CD14-positive monocyte (primary cell): ENCODE data around the gene ZNF592. TPM values are rescaled to one million over a fixed set of nuclear protein-coding genes. Genes with fewer than 3 reads are reported as not detected.

Experiments used
- DNase-seq, 3 donors: peaks; one replicate each; pipeline ENCODE4 v3.0.0-alpha.2; 2011 to 2022
- H2AFZ ChIP-seq: 2 replicates; pipeline ENCODE4 v1.6.0; 2012; ENCODE audit warnings: mild to moderate bottlenecking, low read depth, low read length, inconsistent platforms; ENCODE audit not compliant: insufficient read depth, poor library complexity, severe bottlenecking
- H3K27ac ChIP-seq, 2 donors: 1 replicate in 1 of 2; 2 replicates in 1 of 2; pipeline ENCODE4 v1.5.1; 2012 to 2013; ENCODE audit warnings: low read length in 2 of 2, control low read depth in 1 of 2, inconsistent platforms in 1 of 2, low read depth in 1 of 2, mild to moderate bottlenecking in 1 of 2
- H3K27me3 ChIP-seq, 2 donors: one replicate each; pipeline versions ENCODE4 v1.6.0 to v1.6.1; 2011 to 2013; ENCODE audit warnings: low read length in 2 of 2; ENCODE audit not compliant: control insufficient read depth in 2 of 2, insufficient read depth in 2 of 2
- H3K36me3 ChIP-seq, 2 donors: replicated peaks in 1 of 2; 1 replicate in 1 of 2; 2 replicates in 1 of 2; pipeline versions ENCODE4 v1.5.1 to v1.6.1; 2012 to 2013; ENCODE audit warnings: low read length in 2 of 2, control low read depth in 1 of 2, inconsistent platforms in 1 of 2, mild to moderate bottlenecking in 1 of 2; ENCODE audit not compliant: insufficient read depth in 2 of 2, control insufficient read depth in 1 of 2
- H3K4me1 ChIP-seq, 2 donors: 1 replicate in 1 of 2; 2 replicates in 1 of 2; pipeline versions ENCODE4 v1.5.1 to v1.6.1; 2012 to 2013; ENCODE audit warnings: low read length in 2 of 2, control low read depth in 1 of 2, inconsistent platforms in 1 of 2, mild to moderate bottlenecking in 1 of 2, moderate library complexity in 1 of 2; ENCODE audit not compliant: insufficient read depth in 2 of 2, control insufficient read depth in 1 of 2
- H3K4me2 ChIP-seq: replicated peaks from 2 replicates; pipeline ENCODE3; 2012; ENCODE audit warnings: low read length, moderate library complexity, mild to moderate bottlenecking; ENCODE audit not compliant: poor library complexity, severe bottlenecking; ENCODE audit errors: extremely low read depth
- H3K4me3 ChIP-seq, 3 experiments: fragments of 200-600 bp in 1 of 3; sonication (generic) in 1 of 3; replicated peaks in 1 of 3; 1 replicate in 2 of 3; 2 replicates in 1 of 3; pipeline ENCODE4 v1.5.1; 2011 to 2013; ENCODE audit warnings: low read length in 3 of 3, mild to moderate bottlenecking in 3 of 3, control low read depth in 2 of 3, low read depth in 2 of 3, inconsistent platforms in 1 of 3, moderate library complexity in 1 of 3
- H3K79me2 ChIP-seq: 2 replicates; pipeline ENCODE4 v1.6.0; 2012; ENCODE audit warnings: mild to moderate bottlenecking, control low read depth, inconsistent platforms, low read length, moderate library complexity; ENCODE audit not compliant: insufficient read depth
- H3K9ac ChIP-seq: 2 replicates; pipeline ENCODE4 v1.6.0; 2017; ENCODE audit warnings: low read length, mild to moderate bottlenecking; ENCODE audit not compliant: insufficient read depth, poor library complexity, severe bottlenecking
- H3K9me3 ChIP-seq, 2 donors: replicated peaks in 1 of 2; 1 replicate in 1 of 2; 2 replicates in 1 of 2; pipeline versions ENCODE4 v1.5.1 to v1.6.1; 2012 to 2013; ENCODE audit warnings: low read length in 2 of 2, control low read depth in 1 of 2; ENCODE audit not compliant: control insufficient read depth in 1 of 2, insufficient read depth in 1 of 2
- H4K20me1 ChIP-seq: 2 replicates; pipeline ENCODE4 v1.6.0; 2012; ENCODE audit warnings: mild to moderate bottlenecking, low read length, control low read depth, moderate library complexity; ENCODE audit not compliant: insufficient read depth
- H3K27ac Mint-ChIP-seq, 7 donors: one replicate each; pipeline ENCODE4 v1.8.0; 2020; ENCODE audit warnings: mild to moderate bottlenecking in 7 of 7, mixed read lengths in 7 of 7, moderate library complexity in 6 of 7, inconsistent platforms in 2 of 7
- H3K27me3 Mint-ChIP-seq, 3 donors: one replicate each; pipeline ENCODE4 v1.8.0; 2021 to 2022; ENCODE audit warnings: low read depth in 3 of 3, mild to moderate bottlenecking in 3 of 3, mixed read lengths in 3 of 3, moderate library complexity in 3 of 3, inconsistent platforms in 1 of 3
- H3K36me3 Mint-ChIP-seq, 2 donors: one replicate each; pipeline ENCODE4 v1.8.0; 2020; ENCODE audit warnings: mixed read lengths in 2 of 2, inconsistent platforms in 1 of 2, mild to moderate bottlenecking in 1 of 2
- H3K4me1 Mint-ChIP-seq: one replicate; pipeline ENCODE4 v1.8.0; 2020; ENCODE audit warnings: mild to moderate bottlenecking, mixed read lengths
- H3K4me3 Mint-ChIP-seq, 2 donors: one replicate each; pipeline ENCODE4 v1.8.0; 2020; ENCODE audit warnings: mild to moderate bottlenecking in 2 of 2, mixed read lengths in 2 of 2, moderate library complexity in 1 of 2
- H3K9me3 Mint-ChIP-seq, 7 donors: one replicate each; pipeline ENCODE4 v1.8.0; 2020 to 2022; ENCODE audit warnings: mixed read lengths in 7 of 7, mild to moderate bottlenecking in 6 of 7, moderate library complexity in 6 of 7, inconsistent platforms in 2 of 7
- CTCF ChIP-seq: fragments of 200-600 bp; IDR thresholded peaks from one replicate; pipeline ENCODE4 v1.8.0; 2022; ENCODE audit warnings: antibody characterized with exemption, mild to moderate bottlenecking
- WGBS: methylation state at CpG from one replicate; pipeline ENCODE4 v1.1.5; 2013; ENCODE audit warnings: missing lambda C conversion rate; ENCODE audit not compliant: insufficient coverage; 5-methylcytosine and 5-hydroxymethylcytosine counted together
- intact Hi-C, 2 donors: fragments of 100-400 bp; cut with micrococcal nuclease; formaldehyde crosslinking; loops; one replicate each; pipeline versions ENCODE4 v1.15.0 to v1.15.1; 2023
- polyA plus RNA-seq, 3 donors: library from polyadenylated mRNA; depleted of rRNA in 1 of 3; unstranded in 2 of 3; stranded (reverse) in 1 of 3; fragments of 300-500 nt in 2 of 3; fragments of >200 nt in 1 of 3; fragmentation: Illumina TruSeq in 2 of 3; gene quantifications; 1 replicate in 2 of 3; 2 replicates in 1 of 3; pipeline ENCODE4 v1.2.3, GENCODE V29; 2012 to 2021

Gene ZNF592
- polyA plus RNA-seq, 3 donors = 2.8 to 43.6 (median 5.0) TPM

GRCh38 chr15:84766461-84767035, 18.2 kb downstream of the ZNF592 start:
- Histone ChIP-seq H4K20me1 (peaks cover 100% of the 10 kb centered on the region), H3K9me3 (no peaks in the 10 kb centered on the region), H3K9ac (no peak overlapping the region), H3K36me3 (peaks cover 43 to 70% of the 10 kb centered on the region in 2 donors), H3K4me1 (peaks cover 13 to 15% of the 10 kb centered on the region in 2 donors), H3K27ac (peak overlapping the region in 1 of 2 donors; percentile 42), H3K79me2 (peaks cover 100% of the 10 kb centered on the region), H3K27me3 (no peaks in the 10 kb centered on the region), H2AFZ (no peak overlapping the region), H3K4me2 (no peak overlapping the region), H3K4me3 (no peak overlapping the region)
- peaks cover 52% of the 10 kb centered on the region for H3K4me1 Mint-ChIP-seq
- peak overlapping the region; percentile 20 to 84 (median 53) for H3K27ac Mint-ChIP-seq
- peaks cover 0 to 2% (median 0%) of the 10 kb centered on the region in 3 donors for H3K27me3 Mint-ChIP-seq
- H3K9me3 Mint-ChIP-seq = no peaks in the 10 kb centered on the region
- WGBS = 100% methylated on average over 3 of the region's 6 CpGs
- TF ChIP-seq CTCF = no peak
- intact Hi-C loops = no loop called here
- peaks cover 44 to 69% of the 10 kb centered on the region in 2 donors for H3K36me3 Mint-ChIP-seq
- no peak for DNase-seq
- no peak overlapping the region for H3K4me3 Mint-ChIP-seq

- Mint-ChIP-seq H3K4me1 (peaks cover 61% of the 10 kb centered on the region), H3K9me3 (no peaks in the 10 kb centered on the region), H3K4me3 (no peak overlapping the region), H3K27ac (peak overlapping the region; percentile 70 to 90 (median 81)), H3K36me3 (peaks cover 43 to 60% of the 10 kb centered on the region in 2 donors), H3K27me3 (peaks cover 0 to 3% (median 0%) of the 10 kb centered on the region in 3 donors)
- Histone ChIP-seq H3K4me3 (peak overlapping the region in 1 of 3 experiments; percentile 12), H3K36me3 (peaks cover 34 to 60% of the 10 kb centered on the region in 2 donors), H3K4me2 (peak overlapping the region; percentile 40), H3K4me1 (peaks cover 38 to 40% of the 10 kb centered on the region in 2 donors), H4K20me1 (peaks cover 100% of the 10 kb centered on the region), H3K27me3 (no peaks in the 10 kb centered on the region), H3K79me2 (peaks cover 100% of the 10 kb centered on the region), H2AFZ (no peak overlapping the region), H3K27ac (peak overlapping the region; percentile 3 to 62), H3K9ac (no peak overlapping the region), H3K9me3 (no peaks in the 10 kb centered on the region)
- no peak for TF ChIP-seq CTCF
- 0% methylated on average over 2 of the region's 5 CpGs for WGBS
- peak in 1 of 3 donors; percentile 11 for DNase-seq
- intact Hi-C loops = loop anchor here in 1 of 2 donors (5.0 kb wide), 2 partner anchors 115 to 185 kb away; partner anchors contain the start of gene NMB
Measured at GRCh38 chr15:84772031-84772430, 23.6 kb downstream of the ZNF592 start.
